GM15510 (cell line): ENCODE results near the gene LRRC43.

Experiments used
- POLR2A ChIP-seq: IDR thresholded peaks from 3 replicates; pipeline ENCODE4 v1.6.1; 2011; ENCODE audit warnings: borderline replicate concordance; ENCODE audit not compliant: insufficient read length; ENCODE audit errors: extremely low read depth

Gene LRRC43

DNA sequence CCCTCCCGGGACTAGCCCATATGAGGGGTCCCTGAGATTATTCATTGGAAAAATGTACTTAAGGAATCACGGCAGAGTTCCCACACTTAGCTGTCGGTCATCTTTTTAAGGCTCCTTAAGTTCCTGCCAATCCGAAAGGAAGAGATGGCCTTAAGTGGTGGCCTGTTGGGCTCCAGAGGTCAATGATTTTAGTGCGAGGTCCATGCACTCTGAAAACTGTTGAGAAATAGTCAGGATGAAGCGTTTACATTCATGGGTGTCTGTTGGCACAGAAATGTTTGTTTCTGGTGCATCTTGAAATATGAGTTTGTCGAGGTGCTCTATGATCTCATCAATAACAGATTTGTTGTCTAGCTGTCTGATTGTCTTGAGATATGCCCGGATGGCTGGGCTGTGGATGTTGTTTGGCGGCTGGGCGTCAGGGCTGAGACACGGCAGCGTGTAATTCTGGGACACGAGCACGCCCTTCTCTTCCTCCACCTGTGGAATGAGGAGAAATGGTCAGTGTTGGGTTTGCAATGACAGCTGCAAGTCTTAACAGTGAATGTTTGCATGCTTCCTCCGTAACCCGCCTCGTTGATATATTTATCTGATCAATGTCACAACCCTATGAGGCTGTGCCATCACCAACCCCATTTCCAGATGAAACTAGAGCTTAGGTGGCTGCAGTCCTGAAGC lies 10.5 kb upstream of the LRRC43 start:
- no peak for TF ChIP-seq POLR2A

DNA sequence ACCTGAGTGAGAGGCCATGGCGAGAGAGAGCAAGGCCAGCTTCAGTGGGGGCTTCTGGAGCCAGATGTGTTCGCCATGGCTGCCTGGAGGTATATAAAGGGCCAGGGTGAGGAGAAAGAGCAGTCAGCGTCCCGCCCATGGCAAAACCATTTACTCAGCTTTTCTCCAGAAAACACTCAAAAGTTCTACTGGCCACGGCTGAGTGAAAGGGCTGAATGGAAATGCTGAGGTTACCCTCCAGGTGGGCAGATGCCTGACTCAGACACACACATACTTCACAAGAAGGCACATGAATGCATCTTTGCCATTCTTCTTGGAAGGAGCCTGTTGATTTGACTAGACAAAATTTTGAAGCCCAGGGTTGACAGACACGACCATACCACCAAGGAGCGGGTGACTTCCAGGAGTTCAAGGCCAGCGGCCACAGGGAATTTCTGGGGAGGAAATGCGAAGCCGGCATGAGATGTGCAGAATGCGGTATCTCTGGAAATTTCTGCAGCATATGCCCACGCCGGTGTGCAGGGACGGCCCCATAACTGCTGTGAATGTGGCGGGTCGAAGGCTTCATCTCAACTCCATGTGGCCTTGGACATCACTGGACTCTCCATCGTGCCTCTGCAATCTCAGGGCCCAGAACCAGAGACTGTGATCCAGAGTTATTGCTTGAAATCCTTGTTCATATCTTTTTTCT lies 8.6 kb upstream of the LRRC43 start, which contains the start of gene IL31:
TSS of gene IL31 (minus strand) at position 67 of the 691 bp plus-strand sequence. CDS start at position 18, 49 bp downstream.
- no peak for TF ChIP-seq POLR2A

DNA sequence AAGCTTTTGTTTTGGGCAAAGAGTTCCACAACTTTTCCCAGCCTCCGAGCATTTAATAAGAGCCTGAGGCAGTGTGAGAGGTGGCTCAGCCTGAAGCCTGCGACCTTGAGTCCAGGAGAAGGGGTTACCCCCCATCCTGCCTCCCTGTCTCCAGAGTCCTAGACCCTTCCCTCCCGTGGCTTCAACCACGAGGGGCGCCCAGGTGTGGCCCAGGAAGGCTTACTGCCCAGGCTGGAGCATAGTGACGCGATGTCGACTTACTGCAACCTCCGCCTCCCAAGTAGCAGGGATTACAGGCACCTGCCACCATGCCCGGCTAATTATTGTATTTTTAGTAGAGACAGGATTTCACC lies 641 bp downstream of the LRRC43 start:
- TF ChIP-seq POLR2A = no peak

DNA sequence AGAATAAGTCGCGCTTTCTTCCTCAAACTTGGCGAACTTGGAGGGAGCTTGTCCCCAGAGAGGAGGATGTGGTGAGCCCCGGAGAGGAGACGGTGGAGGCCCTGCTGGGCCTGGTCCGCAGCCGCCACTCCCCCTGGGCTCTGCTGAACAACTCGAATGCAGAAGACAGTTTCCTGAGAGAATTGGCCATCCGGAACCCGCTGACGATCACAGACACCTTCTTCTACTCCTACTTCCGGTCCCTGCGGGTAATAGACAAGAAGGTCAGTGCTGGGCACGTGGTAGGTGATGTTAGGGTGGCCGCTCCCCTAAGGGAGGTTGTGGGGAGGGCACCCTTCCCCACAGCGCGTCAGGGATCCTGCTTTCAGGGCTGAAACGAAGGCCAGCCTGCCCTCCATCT lies 1.6 kb downstream of the LRRC43 start:
- TF ChIP-seq POLR2A = no peak

DNA sequence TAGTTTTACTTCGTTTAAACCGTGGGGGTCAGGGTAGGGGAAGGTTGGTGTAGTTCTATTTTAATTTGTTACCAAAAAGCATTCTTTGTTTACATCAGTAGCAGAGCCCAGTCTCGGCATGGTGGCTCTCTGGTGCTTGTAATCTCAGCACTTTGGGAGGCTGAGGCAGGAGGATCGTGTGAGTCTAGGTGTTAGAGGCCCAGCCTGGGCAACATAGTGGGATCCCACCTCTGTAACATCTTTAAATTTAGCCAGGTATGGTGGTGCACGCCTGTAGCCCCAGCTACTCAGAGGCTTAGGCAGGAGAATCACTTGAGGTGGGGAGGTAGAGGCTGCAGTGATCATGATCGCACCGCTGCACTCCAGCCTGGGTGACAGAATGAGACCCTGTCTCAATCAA lies 2.2 kb downstream of the LRRC43 start:
- no peak for TF ChIP-seq POLR2A

DNA sequence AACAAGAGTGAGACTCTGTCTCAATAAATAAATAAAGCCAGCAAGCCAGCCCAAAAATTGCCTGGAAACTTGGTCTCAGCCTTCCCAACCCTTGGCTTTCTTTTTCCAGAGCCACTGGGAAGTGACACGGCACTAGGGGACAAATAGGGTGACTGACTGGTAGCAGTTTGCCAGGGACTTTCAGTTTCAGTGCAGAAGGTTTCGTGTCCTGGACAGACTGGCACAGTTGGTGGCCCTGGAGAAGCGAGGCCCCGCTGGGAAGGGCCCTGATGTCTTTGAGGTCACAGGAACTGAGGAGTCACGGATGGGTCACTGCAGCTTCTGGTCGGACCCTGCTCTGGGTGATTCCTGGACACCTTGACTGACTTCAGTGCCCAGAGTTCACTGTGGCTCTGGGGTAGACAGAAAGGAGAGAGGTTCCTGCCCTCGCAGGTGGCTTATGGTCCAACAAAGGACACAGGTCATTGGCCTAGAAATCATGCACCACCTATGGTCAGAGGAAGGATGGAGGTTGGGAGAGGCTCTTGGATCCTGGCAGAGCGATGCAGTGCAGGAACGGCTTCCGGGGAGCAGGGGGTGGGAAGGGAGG lies 2.7 kb downstream of the LRRC43 start:
- TF ChIP-seq POLR2A = no peak

DNA sequence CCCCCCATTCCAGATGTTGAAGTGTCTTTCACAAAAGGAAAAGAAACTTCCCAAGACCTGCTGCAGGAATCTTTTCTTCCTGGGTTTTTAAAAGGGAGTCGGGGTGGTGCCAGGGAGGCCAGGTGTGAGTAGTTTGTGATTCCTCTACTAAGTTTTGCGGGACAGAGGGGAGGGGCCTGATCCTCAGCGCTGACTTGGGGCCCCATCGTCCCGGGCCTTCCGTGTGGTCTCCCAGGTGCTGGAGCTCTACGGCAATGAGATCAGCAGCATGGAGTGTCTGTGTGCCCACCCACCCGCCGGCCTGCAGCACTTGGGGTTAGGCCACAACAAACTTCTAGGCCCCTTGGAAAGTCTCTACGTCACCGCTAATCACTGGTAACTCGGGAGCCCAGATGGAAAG lies 4.5 kb downstream of the LRRC43 start:
- TF ChIP-seq POLR2A = no peak

DNA sequence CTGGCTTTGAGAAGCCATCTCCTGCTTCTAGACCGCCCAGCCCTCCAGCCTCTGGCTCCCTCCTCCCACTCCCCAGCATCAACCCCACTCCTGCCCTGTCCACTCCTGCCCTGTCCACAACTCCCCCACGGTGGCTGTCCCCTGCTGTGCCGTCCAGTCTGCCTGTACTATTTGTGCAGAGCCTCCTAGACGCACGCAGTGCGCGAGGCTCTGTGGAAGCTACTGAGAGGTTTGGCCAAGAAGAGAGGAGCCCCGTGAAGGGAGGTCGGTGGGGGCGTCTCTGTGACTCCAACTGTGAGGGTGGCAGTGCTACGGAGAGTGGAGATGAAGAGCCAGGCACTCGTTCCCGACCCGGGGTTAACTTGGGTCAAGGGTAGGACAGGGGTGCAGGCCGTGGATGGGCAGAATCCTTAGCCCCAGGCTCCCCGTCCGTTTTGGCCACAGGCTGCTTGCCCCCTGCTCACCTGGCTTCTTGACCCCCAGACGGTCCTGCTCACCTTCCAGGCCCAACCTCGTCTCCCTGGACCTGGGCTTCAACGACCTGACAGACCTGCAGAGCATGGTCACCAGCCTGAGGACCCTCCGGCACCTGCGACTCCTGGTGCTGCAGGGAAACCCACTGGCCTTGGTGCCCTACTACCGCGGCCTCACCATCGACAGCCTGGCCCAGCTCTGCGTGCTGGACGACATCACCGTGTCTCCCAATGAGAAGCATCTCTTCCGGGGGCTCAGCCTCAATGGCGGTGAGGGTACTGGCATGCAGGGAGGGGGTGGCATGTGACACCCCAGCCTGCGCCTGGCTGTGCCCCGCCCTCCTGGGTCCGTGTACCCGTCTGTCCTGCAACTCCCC lies 6.9 kb downstream of the LRRC43 start:
- no peak for TF ChIP-seq POLR2A

DNA sequence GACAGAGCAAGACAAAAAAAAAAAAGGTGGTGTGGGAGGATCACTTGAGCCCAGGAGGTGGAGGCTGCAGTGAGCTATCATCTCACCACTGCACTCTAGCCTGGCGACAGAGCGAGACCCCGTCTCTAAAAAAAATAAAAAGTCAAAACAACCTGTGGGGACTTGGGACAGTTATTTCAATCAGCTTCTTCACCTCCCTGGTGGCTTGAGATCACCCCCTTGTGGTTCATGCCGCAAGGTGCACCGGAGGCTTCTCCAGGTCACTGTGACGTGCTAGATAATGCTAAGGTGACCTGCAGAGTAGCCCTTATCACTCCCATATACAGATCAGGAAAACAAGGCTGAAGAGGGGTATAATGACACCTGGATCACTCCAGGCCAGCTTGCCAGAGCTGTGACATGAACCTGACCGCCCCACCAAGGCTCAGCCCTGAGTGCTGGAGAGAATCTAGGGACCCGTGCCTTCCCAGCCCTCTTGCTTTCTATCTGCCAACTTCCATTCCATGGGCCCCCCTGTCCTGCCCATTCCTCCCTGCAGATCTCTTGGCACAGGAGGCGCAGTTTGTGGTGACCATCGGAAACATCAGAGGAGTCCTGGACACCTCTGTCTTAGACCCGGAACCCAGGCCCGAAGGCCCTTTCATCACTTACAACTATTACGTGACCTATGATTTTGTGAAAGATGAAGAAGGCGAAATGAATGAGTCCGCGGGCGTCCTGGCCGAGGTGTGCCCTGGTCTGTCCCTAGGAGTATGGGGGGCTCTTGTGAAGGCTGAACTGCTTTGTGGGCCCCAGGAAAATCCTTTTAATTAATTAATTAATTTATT lies 8.1 kb downstream of the LRRC43 start:
- TF ChIP-seq POLR2A = no peak

DNA sequence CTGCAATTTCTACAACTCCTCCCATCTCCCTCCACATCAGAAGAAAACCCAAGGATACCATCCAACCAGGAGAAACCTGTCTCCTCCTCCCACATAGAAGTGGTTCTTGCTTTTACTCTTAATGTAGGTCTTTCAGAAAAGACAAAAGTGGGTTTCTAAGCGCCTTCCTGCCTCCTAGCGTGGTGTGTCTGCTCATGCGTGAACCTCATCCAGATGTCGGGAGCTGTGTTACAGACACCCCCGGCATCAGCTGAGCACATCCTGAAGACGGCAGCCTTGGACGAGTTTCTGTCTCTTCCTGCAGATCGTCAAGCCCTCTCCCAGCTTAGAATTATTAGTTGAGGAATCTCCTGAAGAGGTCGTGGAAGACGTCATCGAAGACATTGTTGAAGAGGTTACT lies 9.5 kb downstream of the LRRC43 start:
- TF ChIP-seq POLR2A = no peak

DNA sequence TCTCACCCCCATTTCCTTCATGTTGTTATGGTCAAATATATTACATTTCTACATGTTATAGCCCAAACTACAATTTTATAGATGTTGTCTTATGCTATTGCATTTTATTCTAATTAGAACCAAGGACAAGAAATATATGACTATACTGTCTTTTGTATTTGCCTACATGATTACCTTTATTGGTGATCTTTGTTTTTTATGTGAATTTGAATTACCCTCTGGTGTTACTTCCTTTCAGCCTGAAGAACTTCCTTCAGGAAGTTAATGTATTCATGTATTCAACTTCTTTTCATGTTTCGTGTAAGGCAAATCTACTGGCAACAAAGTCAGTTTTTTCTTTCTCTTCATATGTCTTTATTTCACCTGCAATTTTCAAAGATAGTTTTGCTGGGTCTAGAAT lies 11.9 kb downstream of the LRRC43 start:
- no peak for TF ChIP-seq POLR2A

DNA sequence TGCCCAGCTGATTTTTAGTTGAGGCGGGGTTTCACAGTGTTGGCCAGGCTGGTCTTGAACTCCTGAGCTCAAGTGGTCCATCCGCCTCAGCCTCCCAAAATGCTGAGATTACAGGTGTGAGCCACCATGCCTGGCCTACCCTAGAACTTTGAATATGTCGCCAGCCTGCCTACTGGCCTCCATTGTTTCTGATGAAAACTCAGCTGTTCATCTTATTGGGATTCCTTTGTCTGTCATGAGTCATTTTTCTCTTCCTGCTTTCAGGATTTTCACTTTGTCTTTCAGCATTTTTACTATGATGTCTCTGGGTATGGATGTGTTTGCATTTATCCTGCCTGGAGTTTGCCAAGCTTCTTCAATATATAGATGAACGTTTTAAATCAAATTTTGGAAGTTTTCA lies 12.5 kb downstream of the LRRC43 start:
- TF ChIP-seq POLR2A = no peak

DNA sequence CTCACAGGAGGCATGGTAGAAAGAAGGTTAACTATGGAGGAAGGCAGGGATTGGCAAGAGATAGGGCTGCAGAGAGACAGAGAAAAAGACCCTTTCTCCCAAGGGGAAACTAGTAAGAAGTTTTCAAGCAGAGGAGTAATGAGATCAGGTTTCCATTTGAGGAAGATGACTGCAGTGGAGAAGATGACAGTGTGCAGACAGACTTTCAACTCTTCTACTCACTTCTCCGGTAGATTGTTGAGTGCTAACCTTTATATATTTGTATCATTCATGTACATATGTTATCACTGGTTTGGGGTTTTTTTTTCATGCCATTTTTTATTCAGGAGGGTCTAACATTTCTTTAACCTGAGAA lies 14.7 kb downstream of the LRRC43 start:
- no peak for TF ChIP-seq POLR2A
